Fibroblast of gingiva (primary cell): Measurements from ENCODE around the gene ARTN.

Source experiments
- DNase-seq: peaks from one replicate; pipeline ENCODE4 v3.0.0-alpha.2; 2011; ENCODE audit warnings: low read depth

The ARTN gene

DNA sequence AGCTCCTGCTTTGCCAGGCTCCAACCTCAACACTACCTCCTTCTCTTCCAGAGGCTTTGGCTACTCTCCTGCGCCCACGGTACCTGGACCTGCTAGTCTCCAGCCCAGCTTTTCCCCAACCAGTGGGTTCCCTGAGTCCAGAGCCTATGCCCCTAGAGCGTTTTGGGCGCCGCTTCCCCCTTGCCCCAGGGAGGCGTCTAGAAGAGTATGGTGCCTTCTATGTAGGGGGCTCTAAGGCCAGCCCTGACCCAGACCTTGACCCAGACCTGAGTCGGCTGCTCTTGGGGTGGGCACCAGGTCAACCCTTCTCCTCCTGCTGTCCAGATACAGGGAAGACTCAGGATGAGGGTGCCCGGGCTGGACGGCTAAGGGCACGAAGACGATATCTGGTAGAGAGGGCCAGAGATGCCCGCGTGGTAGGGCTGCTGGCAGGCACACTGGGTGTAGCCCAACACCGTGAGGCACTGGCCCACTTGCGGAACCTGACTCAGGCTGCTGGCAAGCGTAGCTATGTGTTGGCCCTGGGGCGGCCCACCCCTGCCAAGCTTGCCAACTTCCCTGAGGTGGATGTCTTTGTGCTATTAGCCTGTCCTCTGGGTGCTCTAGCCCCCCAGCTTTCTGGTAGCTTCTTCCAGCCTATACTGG is 37.9 kb downstream of the ARTN start:
- no peak for DNase-seq

DNA sequence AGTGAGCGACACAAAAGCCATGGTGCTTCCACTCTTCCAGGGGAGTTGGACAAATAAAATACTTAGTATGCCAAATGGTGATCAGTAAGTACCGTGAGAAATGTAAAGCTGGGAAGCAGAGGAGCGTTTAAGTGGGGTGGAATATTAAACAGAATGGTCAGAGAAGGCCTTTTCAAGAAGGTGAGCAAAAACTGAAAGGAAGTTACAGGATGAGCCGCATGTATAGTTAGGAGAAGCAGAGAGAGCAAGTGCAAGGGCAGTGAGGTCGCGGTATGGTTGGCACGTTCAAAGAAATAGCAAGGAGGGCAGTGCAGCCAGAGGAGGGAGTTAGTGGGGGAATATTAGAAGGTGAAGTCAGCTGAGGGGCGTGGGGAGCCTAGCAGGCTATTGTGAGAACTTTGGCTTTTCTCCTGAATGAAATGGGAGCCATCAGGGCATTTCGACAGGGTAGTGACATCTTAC is 40.4 kb downstream of the ARTN start:
- DNase-seq = peak; percentile 46

DNA sequence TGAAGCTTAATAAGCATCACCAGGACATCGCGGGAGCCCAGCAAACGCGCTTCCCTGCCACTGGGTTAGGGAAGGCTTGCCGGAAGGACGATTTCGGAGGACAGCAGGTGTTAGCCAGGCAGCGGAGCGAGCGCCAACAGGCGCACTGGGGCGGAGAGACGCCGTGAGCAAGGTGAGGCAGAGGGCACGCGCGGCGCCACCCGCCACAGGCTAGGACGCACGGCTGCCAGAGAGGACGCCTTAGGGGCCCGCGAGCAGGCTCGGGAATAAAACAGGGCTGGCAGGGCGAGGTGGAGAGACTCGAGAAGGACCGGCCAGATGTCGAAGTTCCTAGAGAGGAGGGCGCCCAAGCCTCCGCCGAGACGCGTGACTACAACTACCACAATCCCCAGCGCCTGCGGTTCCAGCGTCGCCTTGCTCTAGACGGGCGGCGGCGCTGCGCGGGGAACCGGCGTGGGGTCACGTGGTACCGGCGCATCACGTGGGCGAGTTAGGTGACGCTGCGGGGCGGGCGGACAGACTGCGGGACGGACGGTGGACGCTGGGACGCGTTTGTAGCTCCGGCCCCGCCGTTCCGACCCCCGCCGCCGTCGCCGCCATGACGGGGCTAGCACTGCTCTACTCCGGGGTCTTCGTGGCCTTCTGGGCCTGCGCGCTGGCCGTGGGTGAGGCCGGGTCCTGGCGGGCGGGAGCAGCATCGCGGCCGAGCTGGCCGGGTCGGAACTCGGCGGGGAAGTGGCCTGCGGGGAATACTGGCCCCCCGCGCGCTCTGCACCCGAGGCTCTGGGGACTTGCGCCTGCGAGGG is 41.0 kb downstream of the ARTN start, which contains the start of gene ATP6V0B:
TSS of gene ATP6V0B (plus strand) at position 518 of the 806 bp plus-strand sequence. CDS start at position 599, 81 bp downstream.
- DNase-seq = peak; percentile 91

DNA sequence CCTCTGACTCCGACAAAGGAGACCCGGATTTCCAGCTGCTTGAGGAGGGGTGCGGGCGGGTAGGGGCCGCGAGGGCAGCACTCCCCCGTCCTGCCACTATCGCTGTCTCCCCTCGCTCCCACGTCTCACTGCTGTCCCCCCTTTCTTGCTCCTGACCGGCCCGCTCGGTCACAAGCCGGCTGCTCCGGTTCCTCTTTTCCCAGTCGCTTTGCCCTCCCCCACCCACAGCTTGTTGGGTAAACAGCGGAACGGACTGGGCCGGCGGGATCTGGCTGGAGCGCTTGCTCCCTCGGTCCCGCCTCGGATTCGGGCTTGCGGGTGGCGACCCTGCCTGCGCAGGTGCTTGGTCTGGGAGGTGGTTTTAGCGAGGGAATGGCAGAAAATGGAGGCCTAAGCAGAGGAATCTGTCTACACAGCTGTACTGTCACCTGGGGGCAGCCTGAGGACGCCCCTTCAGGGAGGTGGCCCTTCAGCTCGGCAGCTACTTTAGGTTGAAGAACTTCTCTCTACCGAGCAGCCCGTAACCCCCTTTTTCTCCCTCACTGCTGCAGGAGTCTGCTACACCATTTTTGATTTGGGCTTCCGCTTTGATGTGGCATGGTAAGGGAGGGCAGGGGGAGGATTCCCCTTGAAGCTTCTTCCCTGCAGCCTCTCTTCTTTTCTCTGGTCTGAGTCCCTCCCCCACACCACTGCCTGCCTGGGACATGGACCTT is 41.8 kb downstream of the ARTN start:
- no peak for DNase-seq

DNA sequence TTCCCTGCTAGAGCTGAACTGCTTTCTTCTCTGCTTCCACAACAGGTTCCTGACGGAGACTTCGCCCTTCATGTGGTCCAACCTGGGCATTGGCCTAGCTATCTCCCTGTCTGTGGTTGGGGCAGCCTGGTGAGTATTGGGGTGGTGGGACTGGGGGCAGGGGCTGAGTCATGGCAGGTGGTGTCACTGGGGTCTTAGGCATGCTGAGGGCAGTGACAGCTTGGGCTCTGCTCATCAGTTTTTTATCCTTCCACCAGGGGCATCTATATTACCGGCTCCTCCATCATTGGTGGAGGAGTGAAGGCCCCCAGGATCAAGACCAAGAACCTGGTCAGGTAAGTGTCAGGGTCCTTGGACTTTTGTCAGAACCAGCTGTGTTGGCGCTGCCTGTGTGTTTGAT is 42.4 kb downstream of the ARTN start:
- DNase-seq = no peak

DNA sequence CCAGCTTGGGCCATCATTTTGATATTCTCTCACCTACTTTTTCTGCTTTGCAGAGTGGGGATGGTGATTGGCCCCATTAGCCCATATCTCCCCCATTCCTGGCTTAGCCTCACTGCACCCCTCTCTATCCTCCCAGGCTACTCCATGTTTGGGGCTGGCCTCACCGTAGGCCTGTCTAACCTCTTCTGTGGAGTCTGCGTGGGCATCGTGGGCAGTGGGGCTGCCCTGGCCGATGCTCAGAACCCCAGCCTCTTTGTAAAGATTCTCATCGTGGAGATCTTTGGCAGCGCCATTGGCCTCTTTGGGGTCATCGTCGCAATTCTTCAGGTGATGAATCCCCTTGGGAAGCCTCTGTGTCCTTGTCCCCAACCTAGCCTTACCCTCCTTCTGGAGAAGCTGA is 43.3 kb downstream of the ARTN start:
- DNase-seq = no peak

DNA sequence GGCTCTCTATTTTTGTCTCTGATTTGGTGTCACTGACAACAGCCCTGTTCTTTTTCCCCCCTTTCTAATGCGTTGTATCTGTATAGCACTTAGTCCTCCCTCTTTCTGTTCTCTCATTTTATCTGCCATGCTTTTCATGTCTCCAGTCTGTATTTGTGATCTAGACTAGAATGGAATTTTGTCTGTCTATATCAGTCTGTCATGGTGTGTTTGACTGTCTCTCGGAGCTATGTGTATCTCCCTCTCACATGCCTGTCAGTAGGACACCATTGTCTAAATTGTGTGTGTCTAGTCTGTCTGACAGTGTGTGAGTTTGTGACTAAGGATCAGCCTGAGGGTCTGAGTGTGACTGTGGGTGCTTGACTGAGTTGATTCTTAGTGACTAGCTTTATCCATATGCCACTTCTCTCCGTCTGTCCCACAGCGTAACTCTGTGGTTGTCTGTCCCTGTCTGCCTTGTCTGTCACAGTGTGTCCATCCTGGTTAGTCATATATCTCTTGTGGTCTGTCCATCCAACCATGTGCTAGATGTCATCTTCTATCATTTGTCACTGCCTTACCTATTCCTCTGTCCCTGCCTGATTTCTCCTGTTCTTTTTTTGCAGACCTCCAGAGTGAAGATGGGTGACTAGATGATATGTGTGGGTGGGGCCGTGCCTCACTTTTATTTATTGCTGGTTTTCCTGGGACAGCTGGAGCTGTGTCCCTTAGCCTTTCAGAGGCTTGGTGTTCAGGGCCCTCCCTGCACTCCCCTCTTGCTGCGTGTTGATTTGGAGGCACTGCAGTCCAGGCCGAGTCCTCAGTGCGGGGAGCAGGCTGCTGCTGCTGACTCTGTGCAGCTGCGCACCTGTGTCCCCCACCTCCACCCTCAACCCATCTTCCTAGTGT is 44.0 kb downstream of the ARTN start:
- no peak for DNase-seq

DNA sequence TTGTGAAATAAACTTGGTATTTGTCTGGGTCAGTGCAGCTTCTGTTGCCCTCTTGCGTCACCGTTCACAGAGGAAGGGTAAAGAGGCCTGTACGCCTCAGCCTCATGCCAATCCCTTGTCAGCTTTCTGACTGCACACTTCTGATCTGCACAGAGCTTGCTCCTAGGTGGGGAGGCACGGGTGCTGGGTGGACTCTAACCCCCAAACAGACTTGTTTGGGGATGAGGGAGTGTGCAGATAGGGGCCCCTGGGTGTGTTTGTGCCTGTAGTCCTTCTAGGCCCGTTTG is 44.6 kb downstream of the ARTN start:
- DNase-seq = no peak

DNA sequence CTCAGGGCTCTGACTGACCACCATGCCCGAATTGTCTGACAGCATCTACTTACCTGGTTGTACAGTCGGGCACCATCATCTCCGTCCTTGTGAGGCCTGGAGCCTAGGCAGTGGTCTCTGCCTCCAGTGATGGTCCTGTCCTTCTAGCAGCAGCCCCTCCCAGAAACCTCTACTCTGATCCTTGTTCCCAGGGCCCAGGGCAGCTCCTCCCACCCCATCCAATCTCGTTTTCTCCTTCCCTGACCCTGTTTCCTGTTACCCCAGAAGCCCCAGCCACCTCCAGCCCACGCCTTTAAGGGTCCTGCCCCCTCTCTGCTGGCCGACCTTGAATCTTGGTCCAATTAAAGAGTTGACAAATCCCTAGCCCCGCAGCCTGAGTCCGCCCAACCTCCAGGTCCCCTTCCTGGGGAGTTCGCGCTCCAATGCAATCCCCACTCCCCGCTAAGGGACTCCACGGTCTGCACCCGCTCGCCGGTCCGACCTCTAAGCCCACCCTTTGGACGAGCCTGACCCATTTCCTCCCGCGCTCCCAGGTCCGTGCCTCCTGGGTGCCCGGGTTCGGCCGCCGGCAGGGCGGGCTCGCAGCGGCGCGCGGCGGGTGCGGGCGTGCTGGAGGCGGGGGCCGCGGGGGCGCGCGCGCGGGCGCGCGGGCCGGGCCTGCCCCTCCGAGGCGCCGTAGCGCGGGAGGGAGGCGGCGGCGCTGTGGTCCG is 45.1 kb downstream of the ARTN start, which contains the start of gene B4GALT2:
TSS of gene B4GALT2 (plus strand) at position 660 of the 710 bp plus-strand sequence. CDS start 1,951 bp downstream, outside the sequence.
- peak; percentile 26 for DNase-seq

DNA sequence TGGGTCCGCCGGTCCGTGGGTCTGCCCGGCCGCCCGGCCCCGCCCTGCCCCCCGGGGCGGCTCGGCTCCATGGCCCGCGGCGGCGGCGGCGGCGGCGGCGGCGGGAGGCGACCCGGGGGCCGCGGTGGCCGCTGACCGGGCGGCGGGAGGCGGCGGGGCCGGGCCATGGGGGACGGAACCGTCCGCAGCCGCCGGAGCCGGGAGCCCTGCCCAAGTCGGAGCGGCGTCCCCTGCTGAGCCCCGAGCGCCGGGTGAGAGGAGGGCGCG is 45.6 kb downstream of the ARTN start:
- DNase-seq = no peak

DNA sequence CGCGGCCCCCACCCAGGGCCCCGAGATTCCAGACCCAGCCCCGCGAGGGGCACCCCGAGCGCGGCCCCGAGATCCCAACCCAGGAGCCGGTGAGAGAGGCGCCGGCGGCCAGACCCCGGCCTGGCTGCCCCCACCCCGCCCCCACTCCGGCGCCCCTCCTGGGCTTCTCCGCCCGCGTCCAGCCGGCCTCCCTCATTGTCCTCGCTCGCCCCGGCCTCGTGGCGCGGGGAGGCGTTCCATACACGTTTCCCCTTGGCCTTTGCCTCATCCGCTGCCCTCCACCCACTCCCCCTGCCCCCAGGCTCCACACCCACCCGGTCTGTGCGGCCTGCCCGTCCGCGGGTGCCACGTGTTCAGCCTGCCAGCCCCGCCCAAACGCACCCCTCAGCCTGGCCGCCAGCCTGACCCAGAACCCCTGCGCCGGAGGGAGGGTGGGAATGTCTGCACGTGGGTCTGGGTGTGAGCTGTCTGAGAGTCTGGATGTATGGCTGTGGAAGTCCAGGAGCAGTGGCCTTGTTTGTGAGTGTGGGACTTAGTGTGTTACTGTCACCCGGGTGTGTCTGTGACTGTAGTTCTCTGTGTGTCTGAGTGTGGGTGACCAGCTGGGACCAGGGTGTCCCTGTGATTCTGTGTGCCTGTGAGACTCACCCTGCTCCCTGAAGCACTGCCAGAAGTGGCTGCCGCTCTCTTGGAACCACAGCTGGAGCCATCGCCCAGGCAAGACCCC is 46.1 kb downstream of the ARTN start:
- peak; percentile 45 for DNase-seq

DNA sequence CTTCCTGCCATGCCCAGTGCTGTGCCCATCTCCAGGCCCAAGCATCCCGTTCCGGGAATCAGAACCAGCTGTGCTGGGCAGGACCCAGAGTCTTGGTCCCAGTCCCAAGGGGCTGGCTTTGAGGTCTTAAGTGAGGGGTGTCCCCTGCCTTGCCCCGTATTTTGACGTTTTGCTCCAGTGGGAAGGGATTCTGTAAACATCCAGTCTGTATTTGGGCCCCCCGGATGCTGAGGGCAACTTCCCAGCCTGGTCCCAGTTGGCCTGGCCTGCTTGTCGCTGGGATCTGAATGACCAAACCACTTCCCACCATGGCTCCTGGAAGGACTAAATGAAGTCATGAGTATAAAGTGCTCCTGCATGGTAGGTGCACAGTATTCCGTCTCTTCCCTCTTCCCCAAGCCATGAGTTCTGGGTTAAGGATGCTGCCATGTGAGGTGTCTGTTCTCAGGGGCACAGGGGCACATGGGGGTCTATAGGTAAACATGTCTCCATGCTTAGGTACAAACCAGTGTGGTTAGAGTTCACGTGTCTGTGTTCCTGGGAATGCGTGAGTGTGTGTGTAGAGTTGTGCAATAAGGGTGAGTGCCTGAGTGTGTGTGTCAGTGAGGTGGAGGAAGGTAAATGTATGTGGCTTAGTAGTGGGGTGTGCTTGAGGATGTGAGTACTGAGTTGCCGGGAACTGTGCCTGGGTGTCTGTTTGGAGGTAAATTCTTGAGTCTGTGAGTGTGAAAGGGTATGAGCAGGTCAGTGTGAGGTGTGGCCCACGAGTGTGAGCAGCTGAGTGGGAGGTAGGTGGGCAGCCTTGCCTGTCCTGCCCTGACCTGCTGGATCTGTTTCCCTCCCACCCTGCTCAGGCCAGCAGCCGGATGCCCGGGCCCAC is 46.9 kb downstream of the ARTN start:
- DNase-seq = no peak

DNA sequence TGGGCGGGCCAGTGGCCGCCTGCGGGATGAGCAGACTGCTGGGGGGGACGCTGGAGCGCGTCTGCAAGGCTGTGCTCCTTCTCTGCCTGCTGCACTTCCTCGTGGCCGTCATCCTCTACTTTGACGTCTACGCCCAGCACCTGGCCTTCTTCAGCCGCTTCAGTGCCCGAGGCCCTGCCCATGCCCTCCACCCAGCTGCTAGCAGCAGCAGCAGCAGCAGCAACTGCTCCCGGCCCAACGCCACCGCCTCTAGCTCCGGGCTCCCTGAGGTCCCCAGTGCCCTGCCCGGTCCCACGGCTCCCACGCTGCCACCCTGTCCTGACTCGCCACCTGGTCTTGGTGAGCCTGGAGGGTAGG is 47.5 kb downstream of the ARTN start:
- DNase-seq = no peak

DNA sequence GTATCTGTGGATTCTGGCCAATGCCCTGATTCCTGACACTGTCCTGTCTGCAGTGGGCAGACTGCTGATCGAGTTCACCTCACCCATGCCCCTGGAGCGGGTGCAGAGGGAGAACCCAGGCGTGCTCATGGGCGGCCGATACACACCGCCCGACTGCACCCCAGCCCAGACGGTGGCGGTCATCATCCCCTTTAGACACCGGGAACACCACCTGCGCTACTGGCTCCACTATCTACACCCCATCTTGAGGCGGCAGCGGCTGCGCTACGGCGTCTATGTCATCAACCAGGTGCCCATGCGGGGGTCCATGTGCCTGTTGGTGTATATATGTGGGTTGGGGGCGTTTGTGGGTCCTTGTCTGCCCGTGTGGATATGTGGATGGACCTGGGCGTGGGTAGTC is 48.0 kb downstream of the ARTN start:
- no peak for DNase-seq

DNA sequence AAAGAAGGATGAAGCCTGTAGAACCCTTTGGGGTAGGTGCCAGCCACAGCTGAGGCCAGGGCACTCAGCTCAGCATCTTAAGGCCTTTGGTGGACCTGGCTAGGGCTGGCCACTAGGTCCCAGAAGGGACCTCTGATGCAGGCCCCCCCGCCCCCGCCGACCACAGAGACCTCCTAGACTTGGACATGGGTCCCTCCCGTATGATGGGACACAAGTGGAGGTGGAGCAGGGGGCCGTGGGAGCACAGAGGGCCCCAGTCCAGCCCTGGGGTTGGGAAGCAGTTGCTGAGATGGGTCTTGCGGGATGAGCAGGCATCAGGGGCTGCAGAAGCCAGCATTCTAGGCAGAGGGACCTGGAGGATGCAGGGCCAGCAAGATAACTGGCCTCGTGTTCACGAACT is 48.6 kb downstream of the ARTN start:
- no peak for DNase-seq

DNA sequence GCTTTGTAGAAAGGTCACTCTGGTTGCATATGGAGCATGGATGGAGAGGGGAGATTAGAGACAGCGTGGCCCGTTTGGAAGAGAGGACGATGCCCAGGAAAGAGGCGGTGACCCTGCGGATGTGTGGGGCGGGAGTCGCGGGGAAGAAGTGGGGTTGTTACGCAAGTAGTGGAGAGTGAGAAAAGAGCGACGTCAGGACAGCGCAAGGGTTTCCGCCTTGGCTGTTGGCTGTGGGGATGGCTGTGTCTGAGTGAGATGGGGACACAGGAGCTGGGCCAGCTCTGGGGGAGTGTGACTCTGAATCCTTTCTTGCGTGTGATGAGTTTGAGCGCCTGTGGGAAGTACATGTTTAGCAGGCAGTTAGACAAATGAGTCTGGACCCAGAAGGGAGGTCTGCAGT is 49.2 kb downstream of the ARTN start:
- no peak for DNase-seq

DNA sequence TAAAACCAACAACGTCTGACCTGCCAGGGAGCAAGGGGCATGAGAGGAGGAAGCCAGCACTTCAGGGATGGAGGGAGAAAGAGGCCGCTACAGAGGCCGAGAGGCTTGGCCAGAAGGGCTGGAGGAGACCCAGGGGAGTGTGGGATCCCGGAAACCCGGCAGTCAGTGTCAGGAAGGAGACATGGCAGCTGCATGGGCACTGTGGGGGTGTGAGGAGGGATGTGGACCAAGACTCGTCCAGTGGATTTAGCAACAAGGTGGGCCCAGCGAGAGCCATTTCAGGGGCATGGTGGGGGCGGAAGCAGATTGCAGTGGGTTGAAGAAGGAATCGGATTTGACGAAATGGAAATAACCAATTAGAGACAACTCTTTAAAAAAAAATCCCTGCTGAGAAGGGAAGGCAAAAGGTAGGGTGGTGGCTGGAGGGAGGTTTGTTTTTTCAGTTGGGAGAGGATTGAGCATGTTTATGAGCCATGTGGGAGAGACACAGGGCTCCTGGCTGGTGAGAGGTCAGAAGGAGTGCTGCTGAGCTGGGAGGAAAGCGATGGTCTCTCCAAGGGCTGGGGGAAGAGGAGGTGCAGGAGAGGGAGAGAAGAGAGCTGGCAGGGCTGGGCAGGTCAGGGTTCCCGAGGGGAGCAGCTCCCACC is 49.8 kb downstream of the ARTN start:
- no peak for DNase-seq

DNA sequence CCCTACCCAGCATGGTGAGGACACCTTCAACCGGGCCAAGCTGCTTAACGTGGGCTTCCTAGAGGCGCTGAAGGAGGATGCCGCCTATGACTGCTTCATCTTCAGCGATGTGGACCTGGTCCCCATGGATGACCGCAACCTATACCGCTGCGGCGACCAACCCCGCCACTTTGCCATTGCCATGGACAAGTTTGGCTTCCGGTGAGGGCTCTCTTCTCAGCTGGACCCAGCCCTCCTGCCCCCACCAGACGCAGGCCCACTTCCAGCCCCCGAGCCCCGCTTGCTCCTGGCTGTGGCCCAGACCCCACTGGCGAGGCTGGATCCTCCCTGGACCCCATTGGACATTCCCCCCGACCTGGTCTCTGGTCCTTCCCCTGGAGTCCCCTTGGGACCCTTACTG is 51.3 kb downstream of the ARTN start:
- DNase-seq = no peak

DNA sequence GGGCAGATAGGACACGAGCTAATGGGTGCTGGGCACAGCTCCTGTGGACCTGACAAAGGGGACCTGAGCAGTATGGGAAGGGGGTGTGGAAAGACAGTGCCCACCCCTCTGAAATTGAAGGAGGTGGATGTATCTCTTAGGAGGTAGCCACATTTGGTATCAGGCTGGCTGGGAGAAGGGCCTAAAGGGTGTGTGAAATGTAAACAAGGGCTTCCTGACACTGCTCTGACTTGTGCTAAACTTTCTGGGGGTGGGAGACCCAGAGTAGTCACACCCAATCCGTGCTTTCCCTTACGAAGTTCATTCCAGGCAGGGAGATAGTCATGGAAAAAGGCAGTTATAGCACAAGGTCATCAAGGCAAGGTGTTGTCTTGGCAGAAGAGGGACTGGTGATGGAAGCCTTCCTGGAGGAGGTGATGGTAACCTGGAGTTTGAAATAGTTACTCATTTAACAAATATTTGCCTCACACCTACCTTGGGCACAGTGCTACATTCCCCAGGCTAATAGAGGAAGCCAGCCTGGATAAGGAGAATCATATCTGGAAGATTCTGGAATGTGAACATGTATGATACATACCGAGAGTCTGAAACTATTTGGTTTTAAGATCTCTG is 52.5 kb downstream of the ARTN start:
- no peak for DNase-seq
